ENCODE results near the gene CASQ1. TPM values are rescaled to one million over a fixed set of nuclear protein-coding genes. Genes with fewer than 3 reads are reported as not detected.

The CASQ1 gene
- total RNA-seq, 8 experiments from 2014 or later, result 0.16 to 0.81 (median 0.21) TPM; not detected in 1

- in situ Hi-C loops (cut with MboI; ENCODE audit: low pct_unique_long_range_greater_than_20kb in 2 of 9, low sequenced_read_pairs in 9 of 9, unreplicated experiment in 9 of 9), result loop anchor here in 1 of 9 experiments (25.0 kb wide), 1 partner anchor 306 kb away; the partner anchor contains the start of genes IGSF9 and TAGLN2
- H3K4me1 ChIP-seq (replicated peaks in 1 of 2), result peaks cover 0 to 8% of the 10 kb centered on the region in 2 donors
- H3K27ac ChIP-seq, result no peak overlapping the region
- no peak overlapping the region for H3K4me3 ChIP-seq
- ATAC-seq (replicated peaks in 6 of 8), result no peak
Measured at GRCh38 chr1:160243767-160244166, 53.4 kb downstream of the CASQ1 start.

GRCh38 chr1:160244209-160244608 is 53.8 kb downstream of the CASQ1 start:
- in situ Hi-C loops (cut with MboI; ENCODE audit: low pct_unique_long_range_greater_than_20kb in 2 of 9, low sequenced_read_pairs in 9 of 9, unreplicated experiment in 9 of 9), result loop anchor here in 1 of 9 experiments (25.0 kb wide), 1 partner anchor 307 kb away; the partner anchor contains the start of genes IGSF9 and TAGLN2
- Histone ChIP-seq H3K4me1 (replicated peaks in 1 of 2) (peaks cover 0 to 8% of the 10 kb centered on the region in 2 donors), H3K4me3 (no peak overlapping the region), H3K27ac (no peak overlapping the region)
- ATAC-seq (replicated peaks in 6 of 8), result peak in 1 of 8 experiments; percentile 81
- WGBS, 10 experiments, result 80 to 100% (median 95%) methylated on average over 1 of the region's 1 CpG; no CpG with 5 or more reads in 4 of the 10 experiments

- Histone ChIP-seq H3K4me3 (no peak overlapping the region), H3K4me1 (replicated peaks in 1 of 2) (peaks cover 0 to 8% of the 10 kb centered on the region in 2 donors), H3K27ac (no peak overlapping the region)
- no peak for ATAC-seq (replicated peaks in 6 of 8)
- 43 to 100% (median 92%) methylated on average over 1 of the region's 1 CpG; no CpG with 5 or more reads in 2 of the 10 experiments for WGBS, 10 experiments
- in situ Hi-C loops (cut with MboI; ENCODE audit: low pct_unique_long_range_greater_than_20kb in 2 of 9, low sequenced_read_pairs in 9 of 9, unreplicated experiment in 9 of 9), result loop anchor here in 1 of 9 experiments (25.0 kb wide), 1 partner anchor 308 kb away; the partner anchor contains the start of genes IGSF9 and TAGLN2
Measured at GRCh38 chr1:160245434-160245833, 55.1 kb downstream of the CASQ1 start.

GRCh38 chr1:160247053-160247452 is 56.7 kb downstream of the CASQ1 start:
- in situ Hi-C loops (cut with MboI; ENCODE audit: low pct_unique_long_range_greater_than_20kb in 2 of 9, low sequenced_read_pairs in 9 of 9, unreplicated experiment in 9 of 9), result loop anchor here in 1 of 9 experiments (25.0 kb wide), 1 partner anchor 310 kb away; the partner anchor contains the start of genes IGSF9 and TAGLN2
- 79 to 100% (median 100%) methylated on average over 1 of the region's 1 CpG; no CpG with 5 or more reads in 1 of the 10 experiments for WGBS, 10 experiments
- Histone ChIP-seq H3K27ac (no peak overlapping the region), H3K4me3 (no peak overlapping the region), H3K4me1 (replicated peaks in 1 of 2) (peaks cover 2 to 15% of the 10 kb centered on the region in 2 donors)
- no peak for ATAC-seq (replicated peaks in 6 of 8)

- Histone ChIP-seq H3K4me3 (no peak overlapping the region), H3K4me1 (replicated peaks in 1 of 2) (peaks cover 2 to 7% of the 10 kb centered on the region in 2 donors), H3K27ac (no peak overlapping the region)
- in situ Hi-C loops (cut with MboI; ENCODE audit: low pct_unique_long_range_greater_than_20kb in 2 of 9, low sequenced_read_pairs in 9 of 9, unreplicated experiment in 9 of 9), result no loop called here
- no peak for ATAC-seq (replicated peaks in 6 of 8)
Measured at GRCh38 chr1:160251011-160251410, 60.6 kb downstream of the CASQ1 start.

Other genes starting within 250 kb of the CASQ1 start
- 10 to 100 TPM in 2 of 8 experiments, 1 to 10 TPM in 4, under 1 TPM in 2; 0.59 to 16.2 (median 3.4) TPM for gene IGSF9, start 245.0 kb upstream of the CASQ1 start, total RNA-seq
- under 1 TPM in 1 of 8 experiments, not detected in 7; 0.43 TPM for gene SLAMF9, start 236.3 kb upstream of the CASQ1 start, total RNA-seq
- 10 to 100 TPM in 4 of 8 experiments, 1 to 10 TPM in 4; 5.5 to 12.3 (median 10.3) TPM for gene PIGM, start 158.6 kb upstream of the CASQ1 start, total RNA-seq
- 1 to 10 TPM in 2 of 8 experiments, under 1 TPM in 6; 0.18 to 3.9 (median 0.50) TPM for gene KCNJ10, start 120.4 kb upstream of the CASQ1 start, total RNA-seq
- gene KCNJ9, start 109.0 kb upstream of the CASQ1 start, total RNA-seq, result 1 to 10 TPM in 5 of 8 experiments, under 1 TPM in 3; 0.18 to 9.5 (median 3.8) TPM
- 10 to 100 TPM; 18.6 to 47.4 (median 39.4) TPM for gene IGSF8, start 92.0 kb upstream of the CASQ1 start, total RNA-seq
- gene ATP1A2, start 74.8 kb upstream of the CASQ1 start, total RNA-seq, result 10 to 100 TPM in 1 of 8 experiments, 1 to 10 TPM in 4, under 1 TPM in 3; 0.54 to 53.5 (median 1.2) TPM
- gene ATP1A4, start 39.0 kb upstream of the CASQ1 start, total RNA-seq, result under 1 TPM in 6 of 8 experiments, not detected in 2; 0.17 to 0.57 (median 0.21) TPM
- gene PEA15, start 14.8 kb downstream of the CASQ1 start, total RNA-seq, result 100 to 1,000 TPM in 2 of 8 experiments, 10 to 100 TPM in 6; 26.4 to 322 (median 66.3) TPM
- 100 to 1,000 TPM in 6 of 8 experiments, 10 to 100 TPM in 2; 81.9 to 232 (median 129) TPM for gene DCAF8, start 72.0 kb downstream of the CASQ1 start, total RNA-seq
- 10 to 100 TPM; 27.4 to 55.5 (median 41.3) TPM for gene PEX19, start 94.6 kb downstream of the CASQ1 start, total RNA-seq
- 100 to 1,000 TPM; 134 to 326 (median 200) TPM for gene COPA, start 152.7 kb downstream of the CASQ1 start, total RNA-seq
- gene NCSTN, start 152.8 kb downstream of the CASQ1 start, total RNA-seq, result 10 to 100 TPM; 44.0 to 94.2 (median 68.4) TPM
- 10 to 100 TPM in 3 of 8 experiments, 1 to 10 TPM in 1, under 1 TPM in 3, not detected in 1; 0.22 to 39.8 (median 4.7) TPM for gene NHLH1, start 176.5 kb downstream of the CASQ1 start, total RNA-seq
- gene VANGL2, start 210.0 kb downstream of the CASQ1 start, total RNA-seq, result 10 to 100 TPM in 5 of 8 experiments, 1 to 10 TPM in 2, under 1 TPM in 1; 0.46 to 98.3 (median 54.1) TPM

Data from motor neuron (in vitro differentiated cells).